Breast epithelium (tissue), 4 donors: Measurements from ENCODE around the gene USP6. TPM values are rescaled to one million over a fixed set of nuclear protein-coding genes. Genes with fewer than 3 reads are reported as not detected.
"Not testable (repeated sequence)": the region's sequence is repeated elsewhere in the genome, so short reads cannot be mapped to it uniquely, and the experiment has no call there.

Experiments
- DNase-seq, 2 donors: peaks; one replicate each; pipeline ENCODE4 v3.0.0-alpha.2; 2019; ENCODE audit warnings: low spot score in 2 of 2
- H3K27ac ChIP-seq, 2 donors: fragments of 200-600 bp; sonication (generic) in 1 of 2; one replicate each; pipeline ENCODE4 v1.5.1; 2016 to 2019; ENCODE audit warnings: mild to moderate bottlenecking in 1 of 2
- H3K27me3 ChIP-seq, 2 donors: fragments of 200-600 bp; sonication (generic) in 1 of 2; one replicate each; pipeline versions ENCODE4 v1.5.1 to v1.6.0; 2017 to 2019; ENCODE audit warnings: control low read depth in 1 of 2, mild to moderate bottlenecking in 1 of 2
- H3K36me3 ChIP-seq: fragments of 200-600 bp; one replicate; pipeline ENCODE4 v1.5.1; 2019
- H3K4me1 ChIP-seq, 2 donors: fragments of 200-600 bp; sonication (generic); one replicate each; pipeline ENCODE4 v1.5.1; 2016 to 2019; ENCODE audit warnings: control low read depth in 1 of 2
- H3K4me3 ChIP-seq, 3 donors: fragments of 200-600 bp; sonication (generic); 1 replicate in 2 of 3; 2 replicates in 1 of 3; pipeline ENCODE4 v1.5.1; 2016 to 2019; ENCODE audit warnings: mild to moderate bottlenecking in 3 of 3, moderate library complexity in 2 of 3
- H3K9me3 ChIP-seq, 2 donors: fragments of 200-600 bp; sonication (generic) in 1 of 2; one replicate each; pipeline ENCODE4 v1.5.1; 2016 to 2019; ENCODE audit warnings: control low read depth in 1 of 2
- POLR2A ChIP-seq: fragments of 450-650 bp; IDR thresholded peaks from one replicate; pipeline ENCODE4 v1.6.1; 2016; ENCODE audit warnings: antibody characterized with exemption, mild to moderate bottlenecking, moderate library complexity
- POLR2AphosphoS5 ChIP-seq, 3 donors: sonication (generic); formaldehyde crosslinking; IDR thresholded peaks; one replicate each; pipeline ENCODE4 v1.6.1; 2017; ENCODE audit warnings: antibody characterized with exemption in 3 of 3
- intact Hi-C: fragments of 100-400 bp; cut with DNase I; formaldehyde crosslinking; loops from one replicate; pipeline ENCODE4 v1.15.1; 2023; ENCODE audit warnings: low total_unique reads
- total RNA-seq, 3 donors: library from RNA; depleted of rRNA; stranded (reverse); fragments of >200 nt; gene quantifications; one replicate each; pipeline ENCODE4 v1.1.0, GENCODE V29; 2016
- TF ChIP-seq, protein P1 (sequence below), 3 donors: fragments of 450-650 bp; IDR thresholded peaks; one replicate each; pipeline ENCODE4 v1.5.1; 2016 to 2017; ENCODE audit warnings: antibody characterized with exemption in 3 of 3, mild to moderate bottlenecking in 3 of 3, moderate library complexity in 3 of 3

Gene USP6
- total RNA-seq, 3 donors from 2014 or later = 0.16 to 0.44 (median 0.33) TPM

DNA sequence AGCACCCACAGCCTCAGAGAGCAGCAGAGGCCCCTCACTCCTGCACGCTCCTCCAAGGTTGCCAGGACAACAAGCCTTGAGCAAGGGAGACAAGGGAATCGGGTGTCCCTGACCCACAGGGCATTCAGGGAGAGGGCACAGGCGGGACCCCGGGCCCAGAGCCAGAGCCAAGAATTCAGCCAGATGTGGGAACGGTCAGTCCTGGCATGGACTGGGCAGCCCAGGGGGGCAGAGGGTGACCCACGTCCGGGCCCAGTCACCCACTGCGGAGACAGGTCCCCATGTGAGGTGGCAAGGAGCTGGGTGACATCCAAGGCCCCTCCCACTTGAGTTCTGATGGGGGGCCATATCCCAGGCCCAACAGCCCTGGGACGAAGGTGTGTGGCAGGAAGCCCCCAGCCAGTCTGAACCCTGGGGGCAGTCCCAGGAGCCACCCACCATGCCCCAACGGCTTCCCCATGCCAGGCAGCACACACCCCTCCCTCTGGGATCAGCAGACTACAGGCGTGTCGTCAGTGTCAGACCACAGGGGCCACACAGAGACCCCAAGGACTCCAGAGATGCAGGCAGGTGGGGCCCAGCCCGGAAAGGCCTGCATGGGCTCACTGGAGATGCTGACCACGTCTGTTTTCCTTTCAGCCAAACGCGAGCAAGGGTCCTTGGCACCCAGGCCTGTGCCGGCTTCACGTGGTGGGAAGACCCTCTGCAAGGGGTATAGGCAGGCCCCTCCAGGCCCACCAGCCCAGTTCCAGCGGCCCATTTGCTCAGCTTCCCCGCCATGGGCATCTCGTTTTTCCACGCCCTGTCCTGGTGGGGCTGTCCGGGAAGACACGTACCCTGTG lies 23.0 kb downstream of the USP6 start:
- no peaks in the 10 kb centered on the region for H3K36me3 ChIP-seq
- H3K9me3 ChIP-seq = no peaks in the 10 kb centered on the region
- no peak overlapping the region for H3K4me3 ChIP-seq
- DNase-seq = no peak
- H3K4me1 ChIP-seq = no peaks in the 10 kb centered on the region
- intact Hi-C loops = no loop called here
- no peaks in the 10 kb centered on the region for H3K27me3 ChIP-seq
- TF ChIP-seq, protein P1, sequence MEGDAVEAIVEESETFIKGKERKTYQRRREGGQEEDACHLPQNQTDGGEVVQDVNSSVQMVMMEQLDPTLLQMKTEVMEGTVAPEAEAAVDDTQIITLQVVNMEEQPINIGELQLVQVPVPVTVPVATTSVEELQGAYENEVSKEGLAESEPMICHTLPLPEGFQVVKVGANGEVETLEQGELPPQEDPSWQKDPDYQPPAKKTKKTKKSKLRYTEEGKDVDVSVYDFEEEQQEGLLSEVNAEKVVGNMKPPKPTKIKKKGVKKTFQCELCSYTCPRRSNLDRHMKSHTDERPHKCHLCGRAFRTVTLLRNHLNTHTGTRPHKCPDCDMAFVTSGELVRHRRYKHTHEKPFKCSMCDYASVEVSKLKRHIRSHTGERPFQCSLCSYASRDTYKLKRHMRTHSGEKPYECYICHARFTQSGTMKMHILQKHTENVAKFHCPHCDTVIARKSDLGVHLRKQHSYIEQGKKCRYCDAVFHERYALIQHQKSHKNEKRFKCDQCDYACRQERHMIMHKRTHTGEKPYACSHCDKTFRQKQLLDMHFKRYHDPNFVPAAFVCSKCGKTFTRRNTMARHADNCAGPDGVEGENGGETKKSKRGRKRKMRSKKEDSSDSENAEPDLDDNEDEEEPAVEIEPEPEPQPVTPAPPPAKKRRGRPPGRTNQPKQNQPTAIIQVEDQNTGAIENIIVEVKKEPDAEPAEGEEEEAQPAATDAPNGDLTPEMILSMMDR (IDR thresholded peaks at IDR 0.05) = no peak
- no peak for TF ChIP-seq POLR2AphosphoS5 (IDR thresholded peaks at IDR 0.05)
- no peak for TF ChIP-seq POLR2A
- no peak overlapping the region for H3K27ac ChIP-seq

DNA sequence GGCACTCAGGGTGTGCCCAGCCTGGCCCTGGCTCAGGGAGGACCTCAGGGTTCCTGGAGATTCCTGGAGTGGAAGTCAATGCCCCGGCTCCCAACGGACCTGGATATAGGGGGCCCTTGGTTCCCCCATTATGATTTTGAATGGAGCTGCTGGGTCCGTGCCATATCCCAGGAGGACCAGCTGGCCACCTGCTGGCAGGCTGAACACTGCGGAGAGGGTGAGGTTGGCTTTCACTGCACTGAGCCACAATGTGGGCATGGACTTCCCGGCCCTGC lies 23.6 kb downstream of the USP6 start:
- Histone ChIP-seq H3K9me3 (no peaks in the 10 kb centered on the region), H3K4me1 (no peaks in the 10 kb centered on the region), H3K36me3 (no peaks in the 10 kb centered on the region), H3K27me3 (no peaks in the 10 kb centered on the region), H3K27ac (no peak overlapping the region), H3K4me3 (no peak overlapping the region)
- TF ChIP-seq POLR2A = no peak
- TF ChIP-seq, protein P1 (IDR thresholded peaks at IDR 0.05) = no peak
- TF ChIP-seq POLR2AphosphoS5 (IDR thresholded peaks at IDR 0.05) = no peak
- intact Hi-C loops = no loop called here
- no peak for DNase-seq

GRCh38 chr17:5142877-5143276 lies 27.0 kb downstream of the USP6 start:
- H3K4me1 ChIP-seq, DNase-seq, H3K9me3 ChIP-seq, H3K27me3 ChIP-seq, H3K36me3 ChIP-seq, H3K27ac ChIP-seq, H3K4me3 ChIP-seq, intact Hi-C loops: not testable (repeated sequence)

DNA sequence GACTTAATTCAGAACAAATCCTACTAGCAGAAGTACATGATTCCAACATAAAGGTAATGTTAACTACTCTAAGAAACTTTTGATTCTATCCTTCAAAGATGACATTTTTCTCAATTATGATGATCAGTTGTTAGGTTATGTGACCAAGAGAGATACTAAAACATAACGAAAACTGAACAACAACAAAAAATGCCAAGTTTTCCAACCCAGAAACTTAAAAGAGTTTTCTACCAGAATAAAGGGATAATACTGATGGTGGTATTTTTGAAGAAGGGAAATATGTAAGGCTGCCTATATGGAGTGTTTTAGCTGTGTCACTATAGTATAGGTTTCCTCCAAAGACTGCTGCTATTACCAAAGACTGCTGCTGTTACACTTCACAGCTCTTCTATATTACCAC lies 30.3 kb downstream of the USP6 start:
- H3K27me3 ChIP-seq, H3K9me3 ChIP-seq, H3K4me1 ChIP-seq, intact Hi-C loops, DNase-seq, H3K4me3 ChIP-seq, H3K27ac ChIP-seq, H3K36me3 ChIP-seq: not testable (repeated sequence)

GRCh38 chr17:5160702-5161101 lies 44.9 kb downstream of the USP6 start:
- not testable (repeated sequence) for DNase-seq, H3K4me1 ChIP-seq

GRCh38 chr17:5161793-5162192 lies 46.0 kb downstream of the USP6 start:
- DNase-seq, intact Hi-C loops, H3K4me1 ChIP-seq, H3K36me3 ChIP-seq, H3K9me3 ChIP-seq, H3K27me3 ChIP-seq, H3K27ac ChIP-seq, H3K4me3 ChIP-seq: not testable (repeated sequence)

More at GRCh38 chr17:5160702-5161101, 44.9 kb downstream of the USP6 start:
- H3K36me3 ChIP-seq, H3K9me3 ChIP-seq, intact Hi-C loops, H3K4me3 ChIP-seq, H3K27ac ChIP-seq, H3K27me3 ChIP-seq: not testable (repeated sequence)

DNA sequence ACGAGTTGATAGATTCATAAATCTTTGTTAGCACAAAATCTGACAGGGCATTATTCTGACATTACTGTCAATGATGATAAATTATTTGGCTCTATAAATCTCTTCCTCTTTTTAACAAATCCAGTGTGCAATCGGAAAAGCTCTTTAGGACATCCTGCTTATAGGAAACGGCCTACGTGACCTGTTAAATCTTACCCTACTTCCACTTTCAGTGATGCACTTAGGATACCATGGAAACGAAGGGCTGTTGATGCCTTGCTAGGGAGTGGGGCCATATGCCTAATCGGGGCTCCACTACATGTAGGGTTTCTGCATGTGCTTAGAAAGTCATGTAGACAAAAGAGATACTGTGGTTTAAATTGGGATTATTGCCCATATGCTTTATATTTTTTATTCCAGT lies 48.6 kb downstream of the USP6 start:
- Histone ChIP-seq H3K4me1 (no peaks in the 10 kb centered on the region), H3K36me3 (no peaks in the 10 kb centered on the region), H3K27ac (no peak overlapping the region), H3K27me3 (no peaks in the 10 kb centered on the region), H3K4me3 (no peak overlapping the region), H3K9me3 (no peaks in the 10 kb centered on the region)
- TF ChIP-seq, protein P1 (IDR thresholded peaks at IDR 0.05) = no peak
- no peak for TF ChIP-seq POLR2A
- TF ChIP-seq POLR2AphosphoS5 (IDR thresholded peaks at IDR 0.05) = no peak
- DNase-seq = no peak
- intact Hi-C loops = no loop called here

DNA sequence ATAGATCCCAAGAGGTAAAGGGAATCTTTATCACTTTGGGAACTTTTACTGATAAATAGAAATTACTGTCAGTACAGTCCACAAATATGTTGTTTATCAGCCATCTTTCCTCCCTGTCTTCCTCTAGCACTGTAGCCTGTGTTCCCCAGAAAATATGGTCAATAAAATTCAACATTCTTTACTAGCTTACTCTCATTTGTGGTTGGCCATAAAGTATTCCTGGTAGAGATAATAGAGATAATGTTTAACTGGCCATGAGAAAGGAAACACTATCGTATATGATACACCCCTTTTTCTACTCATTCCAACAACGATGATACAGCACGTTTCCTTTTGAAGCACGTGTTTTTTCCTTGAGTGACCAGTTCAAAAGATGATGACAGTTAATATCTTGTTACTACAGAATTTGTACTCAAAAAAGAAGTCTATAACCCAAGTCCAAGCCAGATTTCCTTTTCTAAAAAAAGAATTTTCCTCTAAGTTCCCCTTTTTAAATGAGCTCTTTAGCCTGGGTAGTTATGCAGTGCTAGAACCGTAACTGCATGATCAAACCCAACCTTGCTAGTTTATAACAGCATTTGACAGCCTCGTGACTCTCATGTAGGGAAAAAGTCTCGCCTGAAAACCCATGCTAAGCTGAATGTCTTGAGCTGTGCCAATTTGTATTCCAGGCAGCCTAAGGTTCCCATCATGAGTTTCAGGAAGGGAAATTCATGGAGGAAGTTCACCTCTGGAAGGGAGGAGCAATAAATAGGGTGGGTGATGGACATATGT lies 50.1 kb downstream of the USP6 start:
- H3K9me3 ChIP-seq, H3K4me3 ChIP-seq, DNase-seq, H3K4me1 ChIP-seq, H3K27ac ChIP-seq, H3K27me3 ChIP-seq, H3K36me3 ChIP-seq, intact Hi-C loops: not testable (repeated sequence)

DNA sequence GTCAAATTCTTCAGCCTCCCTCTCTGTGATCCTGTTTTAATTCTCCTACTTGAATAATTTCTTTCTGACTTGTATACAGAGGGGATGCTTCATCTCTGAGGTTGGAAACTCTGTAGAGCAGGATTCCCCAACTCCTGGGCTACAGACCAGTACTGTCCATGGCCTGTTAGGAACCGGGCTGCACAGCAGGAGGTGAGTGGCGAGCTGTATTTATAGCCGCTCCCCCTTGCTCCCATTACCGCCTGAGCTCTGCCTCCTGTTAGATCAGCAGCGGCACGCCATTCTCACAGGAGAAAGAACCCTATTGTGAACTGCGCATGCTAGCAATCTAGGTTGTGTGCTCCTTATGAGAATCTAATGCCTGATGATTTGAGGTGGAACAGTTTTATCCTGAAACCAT lies 59.2 kb downstream of the USP6 start:
- intact Hi-C loops, H3K4me3 ChIP-seq, H3K36me3 ChIP-seq, H3K4me1 ChIP-seq, DNase-seq, H3K27ac ChIP-seq, H3K27me3 ChIP-seq: not testable (repeated sequence)
- peaks cover 41 to 61% of the 10 kb centered on the region in 2 donors for H3K9me3 ChIP-seq
